ENCODE measurements around the gene OCA2. TPM values are rescaled to one million over a fixed set of nuclear protein-coding genes. Genes with fewer than 3 reads are reported as not detected.
A peak's percentile ranks its signal among the peaks of the same experiment; 100 is the strongest.
"Not testable (repeated sequence)": the region's sequence is repeated elsewhere in the genome, so short reads cannot be mapped to it uniquely, and the experiment has no call there.

OCA2 gene
- total RNA-seq (ENCODE audit: unreplicated experiment), result 1.7 TPM
- long read RNA-seq, partial matches to known transcripts, result 0 of 1 reads
- long read RNA-seq, other reads (novel, unspliced or antisense), result 1 of 1 reads

- peaks cover 31% of the 10 kb centered on the region for H3K4me1 Mint-ChIP-seq (ENCODE audit: low read depth, unreplicated experiment)
- H3K4me3 Mint-ChIP-seq (ENCODE audit: unreplicated experiment), result peak within 1 kb of the TSS; percentile 81
- peak; percentile 84 for TF ChIP-seq CTCF (IDR thresholded peaks at IDR 0.05; ENCODE audit: partially characterized antibody, unreplicated experiment)
- peaks cover 30% of the 10 kb centered on the region for H3K27me3 Mint-ChIP-seq (ENCODE audit: unreplicated experiment)
- H3K9me3 Mint-ChIP-seq (ENCODE audit: unreplicated experiment), result peaks cover 22% of the 10 kb centered on the region
- DNase-seq, result peak; percentile 88
- peak within 1 kb of the TSS; percentile 23 for H3K27ac Mint-ChIP-seq (ENCODE audit: unreplicated experiment)
- H3K36me3 Mint-ChIP-seq (ENCODE audit: unreplicated experiment), result no peaks in the 10 kb centered on the region
These were observed at the start of gene OCA2 for GRCh38 chr15:28098766-28099554. TSS of gene OCA2 (minus strand) at chr15:28099315. CDS start at chr15:28081874, 17,441 bp downstream.

GRCh38 chr15:28147801-28148200 is 48.7 kb upstream of the OCA2 start:
- H3K27ac Mint-ChIP-seq (ENCODE audit: unreplicated experiment), result no peak overlapping the region
- H3K36me3 Mint-ChIP-seq (ENCODE audit: unreplicated experiment), result peaks cover 42% of the 10 kb centered on the region
- H3K27me3 Mint-ChIP-seq (ENCODE audit: unreplicated experiment), result peaks cover 10% of the 10 kb centered on the region
- DNase-seq, result no peak
- H3K9me3 Mint-ChIP-seq (ENCODE audit: unreplicated experiment), result peaks cover 12% of the 10 kb centered on the region
- H3K4me1 Mint-ChIP-seq (ENCODE audit: low read depth, unreplicated experiment), result peaks cover 2% of the 10 kb centered on the region
- TF ChIP-seq CTCF (IDR thresholded peaks at IDR 0.05; ENCODE audit: partially characterized antibody, unreplicated experiment), result no peak
- H3K4me3 Mint-ChIP-seq (ENCODE audit: unreplicated experiment), result no peak overlapping the region

GRCh38 chr15:28145419-28145818 is 46.3 kb upstream of the OCA2 start:
- H3K9me3 Mint-ChIP-seq (ENCODE audit: unreplicated experiment), result peaks cover 10% of the 10 kb centered on the region
- not testable (repeated sequence) for H3K27ac Mint-ChIP-seq (ENCODE audit: unreplicated experiment); DNase-seq; H3K4me1 Mint-ChIP-seq (ENCODE audit: low read depth, unreplicated experiment); H3K27me3 Mint-ChIP-seq (ENCODE audit: unreplicated experiment); H3K4me3 Mint-ChIP-seq (ENCODE audit: unreplicated experiment)
- peaks cover 34% of the 10 kb centered on the region for H3K36me3 Mint-ChIP-seq (ENCODE audit: unreplicated experiment)

- no peak for TF ChIP-seq CTCF (IDR thresholded peaks at IDR 0.05; ENCODE audit: partially characterized antibody, unreplicated experiment)
- no peak for DNase-seq
- H3K27me3 Mint-ChIP-seq (ENCODE audit: unreplicated experiment), result peaks cover 4% of the 10 kb centered on the region
- no peak overlapping the region for H3K4me3 Mint-ChIP-seq (ENCODE audit: unreplicated experiment)
- no peak overlapping the region for H3K27ac Mint-ChIP-seq (ENCODE audit: unreplicated experiment)
- H3K4me1 Mint-ChIP-seq (ENCODE audit: low read depth, unreplicated experiment), result peaks cover 4% of the 10 kb centered on the region
- H3K36me3 Mint-ChIP-seq (ENCODE audit: unreplicated experiment), result peaks cover 16% of the 10 kb centered on the region
- peaks cover 3% of the 10 kb centered on the region for H3K9me3 Mint-ChIP-seq (ENCODE audit: unreplicated experiment)
These were observed 40.9 kb upstream of the OCA2 start for GRCh38 chr15:28140062-28140461.

GRCh38 chr15:28137408-28138039 is 38.4 kb upstream of the OCA2 start:
- H3K9me3 Mint-ChIP-seq (ENCODE audit: unreplicated experiment); DNase-seq; H3K27ac Mint-ChIP-seq (ENCODE audit: unreplicated experiment); H3K27me3 Mint-ChIP-seq (ENCODE audit: unreplicated experiment); H3K4me3 Mint-ChIP-seq (ENCODE audit: unreplicated experiment); H3K4me1 Mint-ChIP-seq (ENCODE audit: low read depth, unreplicated experiment): not testable (repeated sequence)
- H3K36me3 Mint-ChIP-seq (ENCODE audit: unreplicated experiment), result peaks cover 11% of the 10 kb centered on the region

GRCh38 chr15:28136236-28136904 is 37.3 kb upstream of the OCA2 start:
- H3K27me3 Mint-ChIP-seq (ENCODE audit: unreplicated experiment); H3K4me1 Mint-ChIP-seq (ENCODE audit: low read depth, unreplicated experiment); DNase-seq; H3K4me3 Mint-ChIP-seq (ENCODE audit: unreplicated experiment); H3K9me3 Mint-ChIP-seq (ENCODE audit: unreplicated experiment): not testable (repeated sequence)
- H3K36me3 Mint-ChIP-seq (ENCODE audit: unreplicated experiment), result peaks cover 11% of the 10 kb centered on the region
- H3K27ac Mint-ChIP-seq (ENCODE audit: unreplicated experiment), result peak overlapping the region; percentile 10

Data from glutamatergic neuron (in vitro differentiated cells).